Stimulated activated naive CD8-positive, alpha-beta T cell treated with anti-CD3 and anti-CD28 coated beads, Interleukin-15, amount 100 ng/mL, for 72 hours (primary cell): ENCODE measurements around the gene TACC3.
A peak's percentile ranks its signal among the peaks of the same experiment; 100 is the strongest.
"Not testable (repeated sequence)": the region's sequence is repeated elsewhere in the genome, so short reads cannot be mapped to it uniquely, and the experiment has no call there.

Experiments
- ATAC-seq: fragments of 150-1000 bp; cut with Tn5 transposase; 2 replicates; pipeline ENCODE4 v1.10.0; 2021; ENCODE audit warnings: mild to moderate bottlenecking, moderate library complexity
- DNase-seq, 2 donors: peaks; one replicate each; pipeline ENCODE4 v3.0.0; 2021 to 2022
- H3K27ac Mint-ChIP-seq, 2 donors: one replicate each; pipeline ENCODE4 v1.8.0; 2022; ENCODE audit warnings: mild to moderate bottlenecking in 2 of 2, mixed read lengths in 2 of 2, moderate library complexity in 2 of 2
- H3K27me3 Mint-ChIP-seq: one replicate; pipeline ENCODE4 v1.8.0; 2022; ENCODE audit warnings: mixed read lengths
- H3K4me1 Mint-ChIP-seq: one replicate; pipeline ENCODE4 v1.8.0; 2022; ENCODE audit warnings: mild to moderate bottlenecking, mixed read lengths
- H3K4me3 Mint-ChIP-seq, 2 donors: one replicate each; pipeline ENCODE4 v1.8.0; 2022; ENCODE audit warnings: mild to moderate bottlenecking in 2 of 2, mixed read lengths in 2 of 2, moderate library complexity in 1 of 2
- H3K9me3 Mint-ChIP-seq, 2 donors: one replicate each; pipeline ENCODE4 v1.8.0; 2022; ENCODE audit warnings: mixed read lengths in 2 of 2

TACC3 gene

DNA sequence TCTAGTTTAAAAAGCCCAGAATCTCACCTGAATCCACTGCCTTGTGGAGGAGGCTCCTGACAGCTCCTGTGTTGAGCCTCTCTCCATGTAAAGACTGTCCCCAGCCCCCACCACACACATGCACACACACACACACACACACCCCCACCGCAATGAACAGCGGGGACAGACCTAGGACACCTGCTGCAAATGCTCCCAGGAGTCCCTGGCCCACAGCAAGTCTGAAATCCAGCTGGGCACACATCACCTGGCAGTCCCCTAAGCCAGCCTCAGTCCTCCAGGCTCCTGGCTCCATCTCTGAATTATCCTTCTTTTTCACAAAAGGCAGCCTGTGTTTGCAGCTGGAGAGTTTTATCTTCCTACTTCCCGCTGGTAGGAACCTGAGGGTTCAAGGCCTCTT is 30.6 kb upstream of the TACC3 start:
- Mint-ChIP-seq H3K27me3 (no peaks in the 10 kb centered on the region), H3K4me3 (no peak overlapping the region), H3K9me3 (no peaks in the 10 kb centered on the region), H3K4me1 (peaks cover 5% of the 10 kb centered on the region), H3K27ac (peak overlapping the region in 1 of 2 donors; percentile 55)
- DNase-seq = no peak
- ATAC-seq = no peak

GRCh38 chr4:1691737-1692373 is 29.5 kb upstream of the TACC3 start:
- Mint-ChIP-seq H3K4me1 (peaks cover 5% of the 10 kb centered on the region), H3K4me3 (no peak overlapping the region), H3K27me3 (no peaks in the 10 kb centered on the region), H3K27ac (no peak overlapping the region), H3K9me3 (no peaks in the 10 kb centered on the region)
- DNase-seq (no peak), ATAC-seq (no peak)

- Mint-ChIP-seq H3K4me3 (no peak overlapping the region), H3K27ac (peak overlapping the region in 1 of 2 donors; percentile 83), H3K27me3 (no peaks in the 10 kb centered on the region)
Observed at GRCh38 chr4:1693131-1693896, 28.0 kb upstream of the TACC3 start.

GRCh38 chr4:1695913-1696312 is 25.4 kb upstream of the TACC3 start:
- no peaks in the 10 kb centered on the region for H3K27me3 Mint-ChIP-seq
- H3K4me1 Mint-ChIP-seq = peaks cover 5% of the 10 kb centered on the region
- ATAC-seq = no peak
- H3K9me3 Mint-ChIP-seq = no peaks in the 10 kb centered on the region
- peak overlapping the region in 1 of 2 donors; percentile 76 for H3K27ac Mint-ChIP-seq
- no peak overlapping the region for H3K4me3 Mint-ChIP-seq
- DNase-seq = no peak

More at GRCh38 chr4:1693131-1693896, 28.0 kb upstream of the TACC3 start:
- peak; percentile 70 to 74 for DNase-seq
- Mint-ChIP-seq H3K9me3 (no peaks in the 10 kb centered on the region), H3K4me1 (peaks cover 5% of the 10 kb centered on the region)
- peak; percentile 95 for ATAC-seq

DNA sequence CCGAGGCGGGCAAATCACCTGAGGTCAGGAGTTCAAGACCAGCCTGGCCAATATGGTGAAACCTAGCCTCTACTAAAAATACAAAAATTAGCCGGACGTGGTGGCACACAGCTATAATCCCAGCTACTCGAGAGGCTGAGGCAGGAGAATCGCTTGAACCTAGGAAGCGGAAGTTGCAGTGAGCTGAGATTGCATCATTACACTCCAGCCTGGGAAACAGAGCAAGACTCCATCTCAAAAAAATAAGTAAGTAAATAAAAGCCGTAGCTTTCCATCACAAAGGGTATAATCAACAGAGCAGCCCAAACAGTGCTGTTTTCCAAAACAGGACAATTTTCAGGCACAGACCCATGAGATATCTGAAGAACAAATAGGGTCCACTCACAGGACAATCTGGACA is 19.6 kb upstream of the TACC3 start:
- peaks cover 27% of the 10 kb centered on the region for H3K4me1 Mint-ChIP-seq
- not testable (repeated sequence) for H3K27ac Mint-ChIP-seq, H3K27me3 Mint-ChIP-seq

DNA sequence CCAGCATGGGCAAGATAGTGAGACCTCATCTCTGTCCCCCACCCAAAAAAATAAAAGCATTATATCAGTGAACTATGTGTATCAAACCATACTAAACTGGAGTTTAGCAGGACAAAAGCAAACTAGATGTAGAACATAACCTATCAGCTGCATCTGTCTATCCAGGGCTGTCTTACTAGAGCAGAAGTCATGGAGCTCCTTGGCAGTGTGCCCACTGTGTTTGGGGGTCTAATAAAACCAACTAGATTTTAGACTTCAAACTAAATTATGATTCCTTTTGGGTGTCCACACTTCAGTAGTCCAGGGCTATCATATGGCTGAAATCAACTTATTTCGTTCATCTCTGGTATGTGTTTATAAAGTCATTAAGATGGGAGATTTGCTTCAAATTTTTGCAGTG is 17.5 kb upstream of the TACC3 start:
- peaks cover 40% of the 10 kb centered on the region for H3K4me1 Mint-ChIP-seq
- no peak overlapping the region for H3K4me3 Mint-ChIP-seq
- no peak for ATAC-seq
- H3K27me3 Mint-ChIP-seq = no peaks in the 10 kb centered on the region
- peak overlapping the region in 1 of 2 donors; percentile 14 for H3K27ac Mint-ChIP-seq
- no peaks in the 10 kb centered on the region for H3K9me3 Mint-ChIP-seq
- DNase-seq = no peak

More for the DNA sequence above, 19.6 kb upstream of the TACC3 start:
- not testable (repeated sequence) for H3K9me3 Mint-ChIP-seq, ATAC-seq, H3K4me3 Mint-ChIP-seq, DNase-seq

DNA sequence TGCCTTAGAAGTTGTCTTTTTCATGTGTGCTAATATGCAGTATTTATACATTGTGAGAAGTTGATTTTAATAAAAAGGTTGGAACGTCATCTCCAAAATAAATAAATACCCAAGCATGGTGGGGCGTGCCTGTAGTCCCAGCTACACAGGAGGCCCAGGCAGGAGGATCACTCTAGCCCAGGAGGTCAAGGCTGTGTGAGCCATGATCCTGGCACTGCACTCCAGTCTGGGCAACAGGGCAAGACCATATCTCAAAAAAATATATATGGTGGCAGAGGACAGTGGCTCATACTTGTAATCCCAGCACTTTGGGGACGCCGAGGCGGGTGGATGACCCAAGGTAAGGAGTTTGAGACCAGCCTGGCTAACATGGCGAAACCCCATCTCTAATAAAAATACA is 15.6 kb upstream of the TACC3 start:
- peak overlapping the region in 1 of 2 donors; percentile 59 for H3K27ac Mint-ChIP-seq
- H3K4me1 Mint-ChIP-seq = peaks cover 59% of the 10 kb centered on the region
- no peak for ATAC-seq

DNA sequence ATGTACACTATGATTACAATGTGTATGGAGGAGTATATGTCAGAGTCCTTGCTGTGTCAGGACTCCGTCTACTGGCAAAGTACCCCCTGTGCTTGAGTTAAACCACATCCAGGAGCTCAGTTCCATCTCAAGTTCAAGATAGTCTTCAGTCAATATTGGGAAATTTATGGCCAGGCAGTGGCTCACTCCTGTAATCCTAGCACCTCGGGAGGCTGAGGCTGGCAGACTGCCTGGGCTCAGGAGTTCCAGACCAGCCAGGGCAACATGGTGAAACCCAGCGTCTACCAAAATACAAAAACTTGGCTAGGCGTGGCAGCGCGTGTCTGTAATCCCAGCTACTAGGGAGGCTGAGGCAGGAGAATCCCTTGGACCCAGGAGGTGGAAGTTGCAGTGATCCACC is 15.0 kb upstream of the TACC3 start:
- Mint-ChIP-seq H3K27ac (no peak overlapping the region), H3K4me3 (no peak overlapping the region), H3K9me3 (no peaks in the 10 kb centered on the region), H3K27me3 (no peaks in the 10 kb centered on the region), H3K4me1 (peaks cover 65% of the 10 kb centered on the region)
- no peak for ATAC-seq
- no peak for DNase-seq

More for the DNA sequence above, 15.6 kb upstream of the TACC3 start:
- Mint-ChIP-seq H3K9me3 (no peaks in the 10 kb centered on the region), H3K4me3 (no peak overlapping the region), H3K27me3 (no peaks in the 10 kb centered on the region)
- DNase-seq = no peak

- Mint-ChIP-seq H3K4me3 (peak overlapping the region in 1 of 2 donors; percentile 26), H3K9me3 (no peaks in the 10 kb centered on the region), H3K4me1 (peaks cover 65% of the 10 kb centered on the region), H3K27ac (peak overlapping the region in 1 of 2 donors; percentile 71), H3K27me3 (no peaks in the 10 kb centered on the region)
- ATAC-seq = no peak
- DNase-seq = no peak
Observed at GRCh38 chr4:1708581-1708980, 12.7 kb upstream of the TACC3 start.

GRCh38 chr4:1711055-1711570 is 10.2 kb upstream of the TACC3 start:
- no peak for ATAC-seq
- no peaks in the 10 kb centered on the region for H3K27me3 Mint-ChIP-seq
- H3K27ac Mint-ChIP-seq = peak overlapping the region; percentile 97 to 98
- peak overlapping the region; percentile 94 to 96 for H3K4me3 Mint-ChIP-seq
- DNase-seq = no peak
- peaks cover 74% of the 10 kb centered on the region for H3K4me1 Mint-ChIP-seq
- no peaks in the 10 kb centered on the region for H3K9me3 Mint-ChIP-seq

DNA sequence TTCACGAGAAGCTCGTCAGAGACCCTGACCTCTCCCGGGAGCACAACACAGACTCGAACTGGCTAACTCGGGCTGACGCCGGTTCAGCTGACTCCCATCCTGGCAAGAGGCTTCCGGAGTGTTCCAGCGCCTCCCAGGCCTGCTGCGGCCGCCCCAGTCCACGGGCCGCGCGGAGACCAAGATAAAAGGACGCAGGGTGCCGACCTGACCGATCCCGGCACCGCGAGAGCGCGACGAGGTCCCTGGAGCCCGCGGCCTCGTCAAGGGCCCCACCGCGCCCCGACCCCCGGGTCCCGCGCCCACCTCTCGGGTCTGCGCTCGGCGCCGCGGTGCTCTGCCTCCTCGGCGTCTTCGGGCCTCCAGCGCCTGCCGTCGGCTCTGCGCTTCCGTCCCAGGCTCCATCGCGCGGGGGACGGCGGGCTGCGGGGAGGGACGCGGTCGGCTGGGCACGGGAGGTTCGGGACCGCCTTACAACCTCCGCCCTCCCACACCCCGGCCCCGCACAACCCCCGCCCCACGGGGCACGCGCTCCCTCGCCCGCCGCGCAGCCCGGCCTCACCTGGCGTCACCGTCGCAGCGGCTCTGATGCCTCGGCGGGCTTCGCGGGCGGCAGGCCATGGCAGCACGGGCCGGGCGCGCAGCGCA is 9.6 kb upstream of the TACC3 start:
- Mint-ChIP-seq H3K27me3 (no peaks in the 10 kb centered on the region), H3K4me1 (peaks cover 79% of the 10 kb centered on the region), H3K4me3 (peak overlapping the region; percentile 94 to 96), H3K27ac (peak overlapping the region; percentile 97 to 98), H3K9me3 (no peaks in the 10 kb centered on the region)
- ATAC-seq (peak; percentile 36), DNase-seq (peak; percentile 50 to 53)

DNA sequence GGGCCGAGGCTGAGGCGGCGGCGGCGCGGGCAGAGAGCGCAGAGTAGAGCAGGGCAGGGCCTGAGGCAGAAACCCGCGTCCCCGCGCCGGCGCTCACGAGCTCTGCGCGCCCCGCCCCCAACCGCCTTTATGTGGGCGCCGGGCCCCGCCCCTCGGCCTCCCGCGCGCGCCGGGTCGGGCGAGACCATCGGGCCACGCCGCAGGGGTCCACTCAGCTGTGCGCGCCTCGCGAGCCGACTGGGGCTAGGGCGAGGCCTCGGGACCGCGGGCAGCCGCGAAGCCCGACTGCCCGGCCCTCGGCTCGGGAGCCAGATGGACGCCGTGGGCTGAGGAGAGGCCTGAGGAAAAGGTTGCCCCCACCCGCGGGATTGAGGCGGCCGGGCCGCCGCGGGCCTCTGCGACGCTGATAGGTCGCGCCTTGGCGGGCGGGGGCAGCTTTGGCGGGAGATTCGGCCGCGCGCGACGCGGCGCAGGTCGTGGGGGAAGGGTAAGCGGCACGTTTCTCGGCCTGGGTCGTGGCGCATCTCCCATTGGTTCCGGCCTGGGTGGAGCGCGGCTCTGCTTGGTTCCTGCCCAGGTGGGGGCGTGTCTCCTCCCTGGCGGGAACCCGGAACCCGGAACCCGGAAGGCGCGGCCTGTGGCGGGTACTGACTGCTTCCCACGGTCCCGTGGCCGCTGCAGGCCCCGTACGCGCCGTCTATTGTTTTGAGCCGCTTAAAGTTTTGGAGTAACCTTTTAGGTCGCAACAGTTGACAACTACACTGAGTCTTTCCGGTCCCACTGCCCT is 8.9 kb upstream of the TACC3 start, which contains the start of gene SLBP:
Gene SLBP, minus strand, starts transcription at position 104 of the 787 bp plus-strand sequence. CDS start 131 bp downstream, outside the sequence.
- ATAC-seq (peak; percentile 91), DNase-seq (peak; percentile 98 to 99)
- H3K4me3 Mint-ChIP-seq = peak within 1 kb of the TSS; percentile 99
- no peaks in the 10 kb centered on the region for H3K9me3 Mint-ChIP-seq
- peak within 1 kb of the TSS; percentile 98 for H3K27ac Mint-ChIP-seq
- H3K27me3 Mint-ChIP-seq = no peaks in the 10 kb centered on the region
- H3K4me1 Mint-ChIP-seq = peaks cover 82% of the 10 kb centered on the region

DNA sequence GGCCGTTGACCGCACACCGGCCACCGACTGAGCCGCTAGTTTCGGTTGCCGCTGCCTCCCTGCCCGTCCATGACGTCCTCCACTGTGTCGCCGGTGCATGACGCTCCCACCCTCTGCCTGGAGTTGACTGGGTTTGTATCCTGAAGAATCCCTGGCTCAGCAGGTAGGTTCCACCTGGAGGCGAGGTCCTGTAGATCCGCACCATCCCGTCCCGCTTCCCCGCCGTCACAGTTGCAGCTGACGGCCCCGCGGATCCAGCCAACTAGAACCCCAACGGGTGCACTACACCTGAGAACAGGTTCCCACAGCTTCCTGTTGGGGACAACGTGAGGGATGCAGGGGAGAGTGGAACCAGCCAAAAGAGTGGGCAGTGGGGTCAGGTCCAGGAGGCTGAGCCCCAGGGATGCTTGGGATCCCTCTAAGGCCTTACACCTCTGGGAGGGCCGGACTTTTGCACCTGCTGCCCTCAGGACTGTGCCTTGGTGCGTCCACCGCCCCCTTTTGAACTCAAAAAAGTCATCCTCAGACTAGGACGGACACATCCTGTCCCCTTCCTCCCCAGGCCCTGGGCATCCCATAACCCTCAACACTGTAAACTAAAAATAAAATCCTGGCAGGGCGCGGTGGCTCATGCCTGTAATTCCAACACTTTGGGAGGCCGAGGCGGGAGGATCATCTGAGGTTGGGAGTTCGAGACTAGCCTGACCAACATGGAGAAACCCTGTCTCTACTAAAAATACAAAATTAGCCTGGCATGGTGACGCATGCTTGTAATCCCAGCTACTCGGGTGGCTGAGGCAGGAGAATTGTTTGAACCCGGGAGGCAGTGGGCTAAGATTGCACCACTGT is 8.1 kb upstream of the TACC3 start:
- Mint-ChIP-seq H3K27me3 (no peaks in the 10 kb centered on the region), H3K9me3 (no peaks in the 10 kb centered on the region), H3K27ac (peak overlapping the region; percentile 98), H3K4me3 (peak overlapping the region; percentile 99), H3K4me1 (peaks cover 85% of the 10 kb centered on the region)
- peak; percentile 31 for ATAC-seq
- DNase-seq = no peak

GRCh38 chr4:1714303-1715001 is 6.9 kb upstream of the TACC3 start:
- Mint-ChIP-seq H3K4me3 (peak overlapping the region; percentile 99), H3K27ac (no peak overlapping the region), H3K4me1 (peaks cover 85% of the 10 kb centered on the region), H3K9me3 (no peaks in the 10 kb centered on the region), H3K27me3 (no peaks in the 10 kb centered on the region)
- DNase-seq (no peak), ATAC-seq (no peak)
